GM23248 (cell line): ENCODE measurements around the gene ALDOB.

Source experiments
- EZH2 ChIP-seq: fragments of 200-600 bp; sonication (generic); IDR thresholded peaks from 2 replicates; pipeline ENCODE4 v1.6.1; 2018; ENCODE audit warnings: antibody characterized with exemption, mild to moderate bottlenecking; ENCODE audit not compliant: insufficient read depth, poor library complexity, severe bottlenecking
- EZH2phosphoT487 ChIP-seq: fragments of 200-600 bp; sonication (generic); IDR thresholded peaks from 2 replicates; pipeline ENCODE4 v1.6.1; 2018; ENCODE audit warnings: antibody characterized with exemption, moderate library complexity, mild to moderate bottlenecking, low read depth; ENCODE audit not compliant: insufficient read depth

DNA sequence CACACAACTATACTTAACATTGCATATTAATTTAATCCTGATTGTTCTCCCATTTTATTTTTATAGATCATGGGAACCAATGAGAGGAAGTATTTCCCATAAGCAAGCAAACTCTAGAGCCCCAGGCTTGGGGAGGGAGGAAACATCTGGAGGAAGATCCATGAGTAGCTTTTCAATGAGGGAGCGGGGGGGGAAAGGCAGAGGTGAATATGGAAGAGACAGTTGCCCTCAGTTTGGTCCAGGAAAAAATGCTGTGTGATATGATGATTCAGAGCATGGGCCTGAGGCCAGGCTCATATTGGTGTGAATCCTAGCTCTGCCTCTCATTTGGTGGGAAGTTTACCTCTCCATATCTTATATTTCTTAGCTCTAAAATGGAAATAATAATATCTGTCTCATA, 42.2 kb upstream of the ALDOB start:
- TF ChIP-seq EZH2phosphoT487 (no peak), EZH2 (no peak)
